HG02981 (cell line): Measurements from ENCODE around the gene PROM2.

ENCODE experiments used
- ATAC-seq: cut with Tn5 transposase; IDR thresholded peaks from one replicate; pipeline ENCODE4 v1.9.1; 2021; ENCODE audit warnings: mild to moderate bottlenecking, moderate library complexity; ENCODE audit not compliant: unreplicated experiment

Gene PROM2

GRCh38 chr2:95319481-95320343, 45.5 kb downstream of the PROM2 start:
- ATAC-seq, result no peak

- ATAC-seq, result no peak
Observed at GRCh38 chr2:95320344-95320712, 46.1 kb downstream of the PROM2 start.

GRCh38 chr2:95320986-95321767, 46.9 kb downstream of the PROM2 start:
- ATAC-seq, result no peak

GRCh38 chr2:95323347-95324155, 49.3 kb downstream of the PROM2 start:
- no peak for ATAC-seq

DNA sequence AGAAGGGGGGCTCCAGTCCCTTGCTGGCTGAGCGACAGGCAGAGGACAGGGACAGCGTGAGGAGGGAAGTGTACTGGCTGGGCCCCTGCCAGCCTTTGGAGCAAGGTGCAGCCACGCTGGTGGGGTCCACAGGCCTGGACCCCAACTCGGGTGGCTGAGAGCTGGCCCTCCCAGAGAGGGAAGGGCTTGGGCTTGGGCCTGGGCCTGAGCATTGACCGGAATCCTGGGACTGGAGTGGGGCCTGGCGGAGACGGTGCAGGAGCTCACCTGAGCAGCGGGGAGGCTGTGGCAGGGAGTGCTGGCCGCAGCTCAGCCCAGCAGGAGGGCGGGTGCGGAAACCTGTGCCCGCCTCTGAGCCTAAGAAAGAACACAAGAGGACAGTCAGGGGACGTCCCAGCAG, 50.8 kb downstream of the PROM2 start:
- no peak for ATAC-seq

- ATAC-seq, result no peak
Observed at GRCh38 chr2:95325590-95326432, 51.6 kb downstream of the PROM2 start.

DNA sequence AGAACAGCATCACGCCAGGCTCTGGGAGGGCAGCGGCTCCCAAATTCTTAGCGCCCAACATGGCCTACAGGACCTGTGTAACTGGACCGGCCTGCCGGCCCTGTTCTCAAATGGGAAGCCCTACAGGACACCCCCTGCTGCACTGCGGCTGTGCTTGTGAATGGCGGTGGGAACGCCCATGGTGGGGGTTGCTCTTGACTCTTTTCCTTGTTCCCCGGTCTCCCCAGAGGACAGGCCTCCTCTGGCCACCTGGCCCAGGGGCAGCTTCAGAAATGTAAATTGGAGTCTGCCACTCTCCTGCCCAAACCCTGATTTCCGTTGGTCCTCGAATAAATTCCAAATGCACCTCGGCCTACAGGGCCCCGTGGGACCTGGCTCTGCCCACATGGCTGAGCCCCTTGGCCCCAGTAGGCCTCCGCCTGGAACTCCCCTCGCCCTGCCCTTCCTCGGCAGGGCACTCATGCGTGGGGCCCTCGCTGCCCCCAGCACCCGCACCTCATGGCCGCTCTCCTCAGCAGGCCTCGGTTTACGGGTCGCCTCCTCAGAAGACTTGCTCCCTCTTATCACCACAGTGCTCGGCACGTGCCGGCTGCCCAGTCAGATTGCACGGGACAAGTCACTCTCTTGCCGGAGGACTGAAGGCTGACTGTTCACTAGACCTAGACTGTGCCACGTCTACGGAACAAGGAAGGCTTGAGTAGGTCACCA, 52.3 kb downstream of the PROM2 start:
- ATAC-seq, result no peak

DNA sequence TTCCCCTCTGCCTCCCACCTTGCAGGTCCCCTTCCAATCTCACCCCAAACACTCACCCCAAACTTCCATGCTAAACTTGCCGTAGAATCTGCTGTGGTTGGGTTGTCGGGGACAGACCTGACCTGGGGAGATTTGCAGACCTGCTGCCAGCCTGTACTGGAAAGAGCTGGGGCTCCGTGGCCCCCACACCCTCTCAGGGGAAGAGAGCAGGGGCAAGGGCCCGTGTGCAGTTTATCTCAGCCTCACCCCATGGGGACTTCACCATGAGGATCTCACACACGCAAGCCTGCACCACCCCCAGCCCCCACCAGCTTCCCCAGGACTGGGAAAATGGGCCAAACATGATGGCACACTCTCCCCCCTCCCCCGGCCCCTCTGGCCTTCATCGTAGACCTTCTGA, 53.6 kb downstream of the PROM2 start:
- ATAC-seq, result no peak

GRCh38 chr2:95328358-95329125, 54.3 kb downstream of the PROM2 start:
- no peak for ATAC-seq

- ATAC-seq, result no peak
Observed at GRCh38 chr2:95329401-95329800, 55.2 kb downstream of the PROM2 start.

GRCh38 chr2:95329891-95330793, 55.9 kb downstream of the PROM2 start:
- ATAC-seq, result no peak

- ATAC-seq, result no peak
Observed at GRCh38 chr2:95330794-95331338, 56.6 kb downstream of the PROM2 start.

DNA sequence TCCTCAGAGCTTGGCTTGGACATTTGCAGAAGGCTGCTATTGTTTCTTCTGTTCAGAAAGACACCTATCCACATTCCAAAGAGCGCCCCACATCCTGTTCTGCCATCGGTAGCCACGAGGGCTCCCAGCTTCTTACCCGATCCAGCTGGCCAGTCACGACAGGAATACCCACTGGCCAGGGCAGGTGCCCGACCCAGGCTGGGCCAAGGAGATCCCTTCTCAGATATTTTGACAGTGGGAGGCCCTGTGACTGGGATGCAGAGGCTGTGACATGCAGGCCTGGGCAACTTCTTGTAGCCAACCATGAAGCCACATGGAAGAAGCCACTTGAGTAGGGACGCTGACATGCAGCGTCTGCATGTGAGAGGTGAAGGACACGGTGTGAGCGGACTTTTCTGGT, 57.4 kb downstream of the PROM2 start:
- ATAC-seq, result no peak

DNA sequence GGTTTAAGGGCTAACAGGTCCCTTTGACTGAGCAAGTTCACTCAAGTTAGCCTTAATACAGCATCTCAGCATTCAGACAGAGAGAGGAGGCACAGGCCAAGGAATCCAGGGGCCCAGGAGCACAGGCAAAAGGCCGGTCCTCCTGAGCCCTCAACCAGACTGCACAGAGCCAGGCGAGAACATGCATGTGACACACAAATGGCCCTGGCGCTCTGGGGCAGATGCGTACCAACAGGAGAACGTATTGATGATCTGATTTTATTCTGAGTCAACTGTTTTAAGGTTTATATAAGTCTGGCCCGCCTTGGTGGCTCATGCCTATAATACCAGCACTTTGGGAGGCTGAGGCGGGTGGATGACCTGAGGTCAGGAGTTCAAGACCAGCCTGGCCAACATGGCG, 57.8 kb downstream of the PROM2 start:
- no peak for ATAC-seq

GRCh38 chr2:95333056-95333455, 58.8 kb downstream of the PROM2 start:
- ATAC-seq, result no peak

- no peak for ATAC-seq
Observed at GRCh38 chr2:95333888-95334338, 59.7 kb downstream of the PROM2 start.

- no peak for ATAC-seq
Observed at GRCh38 chr2:95334916-95335641, 60.8 kb downstream of the PROM2 start.
